HUDEP-2 (cell line): ENCODE results near the gene PRX.
A peak's percentile ranks its signal among the peaks of the same experiment; 100 is the strongest.
"Not testable (repeated sequence)": the region's sequence is repeated elsewhere in the genome, so short reads cannot be mapped to it uniquely, and the experiment has no call there.

Experiments used
- DNase-seq, 76 experiments: peaks; one replicate each; lab custom pipeline; 2025; ENCODE audit not compliant: unreplicated experiment in 76 of 76; lab: John Stamatoyannopoulos, UW

PRX gene

DNA sequence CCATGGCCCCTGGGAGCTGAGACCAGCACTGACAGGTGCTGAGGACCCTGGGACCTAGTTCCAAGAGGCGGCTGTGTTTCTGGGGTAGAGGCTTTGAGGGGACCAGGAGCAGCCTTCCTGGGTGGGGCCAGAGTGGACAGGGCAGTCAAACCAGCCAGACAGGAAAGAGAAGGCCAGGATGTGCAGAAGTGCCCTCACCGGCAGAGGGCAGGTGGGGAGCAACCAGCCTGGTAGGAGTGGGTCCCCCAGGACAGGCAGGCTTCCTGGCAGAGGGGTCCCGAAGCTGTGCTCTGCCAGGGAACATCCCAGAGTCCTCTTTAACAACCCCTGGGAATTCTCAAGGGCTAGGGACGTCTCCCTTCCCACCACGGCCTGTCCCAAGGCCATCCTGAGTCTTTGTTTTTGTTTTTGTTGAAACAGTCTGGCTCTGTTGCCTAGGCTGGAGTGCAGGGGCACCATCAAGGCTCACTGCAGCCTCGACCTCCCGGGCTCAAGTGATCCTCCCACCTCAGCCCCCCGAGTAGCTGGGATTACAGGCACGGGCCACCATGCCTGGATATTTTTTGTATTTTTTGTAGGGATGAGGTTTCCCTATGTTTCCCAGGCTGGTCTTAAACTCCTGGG, 20.2 kb downstream of the PRX start:
- DNase-seq: no peak

DNA sequence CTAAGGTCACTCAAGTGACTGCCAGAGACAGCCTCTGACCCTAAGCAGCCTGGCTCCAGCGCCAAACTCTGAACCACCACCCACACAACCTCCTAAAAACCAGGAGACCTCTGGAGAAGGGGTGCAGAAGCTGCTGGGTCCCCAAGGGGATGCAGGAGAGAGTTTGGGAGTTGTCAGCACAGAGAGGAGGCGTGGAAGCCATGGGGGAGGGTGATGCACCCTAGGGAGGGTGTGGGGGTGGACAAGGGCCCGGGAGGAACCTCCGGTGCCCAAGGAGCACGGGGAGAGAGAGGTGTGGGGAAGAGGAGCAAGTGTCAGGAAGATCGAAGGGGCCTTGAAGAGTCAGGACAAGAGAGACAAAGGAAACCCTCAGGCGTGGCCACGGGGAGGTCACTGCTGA, 21.1 kb downstream of the PRX start:
- no peak for DNase-seq

DNA sequence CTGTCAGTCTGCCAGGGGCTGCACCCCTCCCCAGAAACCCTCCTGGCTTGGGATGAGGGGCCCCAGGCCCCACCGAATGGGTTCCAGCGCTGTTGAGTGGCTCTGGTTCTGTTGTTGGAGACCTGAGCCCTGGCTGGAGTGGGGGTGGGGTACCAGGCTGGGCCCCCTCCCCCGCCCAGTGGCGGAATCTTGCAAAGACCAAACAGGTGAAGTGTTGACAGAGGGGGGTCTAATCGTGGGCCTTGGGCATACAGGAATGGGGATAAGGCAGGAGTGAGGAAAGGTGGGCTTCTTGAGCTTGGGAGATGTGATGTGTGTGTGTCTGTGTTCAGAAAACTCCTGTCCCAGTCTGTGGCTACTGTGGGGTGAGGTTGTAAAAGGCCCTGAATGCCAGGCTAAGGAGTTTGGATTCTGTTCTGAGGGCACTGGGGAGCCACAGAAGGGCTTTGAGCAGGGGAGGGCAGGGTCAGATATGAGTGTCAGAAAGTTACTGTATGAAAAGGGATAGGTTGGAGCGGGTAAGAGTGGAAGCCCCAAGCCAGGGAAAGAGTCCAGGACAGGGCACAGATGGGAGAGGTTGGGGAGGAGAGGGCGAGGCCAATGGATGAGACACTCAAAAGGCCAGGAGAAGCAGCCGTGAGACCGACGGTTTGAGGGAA, 23.0 kb downstream of the PRX start, which contains the start of gene HIPK4:
Gene HIPK4, minus strand, starts transcription at position 98 of the 659 bp plus-strand sequence. CDS start 279 bp downstream, outside the sequence.
- DNase-seq: no peak

DNA sequence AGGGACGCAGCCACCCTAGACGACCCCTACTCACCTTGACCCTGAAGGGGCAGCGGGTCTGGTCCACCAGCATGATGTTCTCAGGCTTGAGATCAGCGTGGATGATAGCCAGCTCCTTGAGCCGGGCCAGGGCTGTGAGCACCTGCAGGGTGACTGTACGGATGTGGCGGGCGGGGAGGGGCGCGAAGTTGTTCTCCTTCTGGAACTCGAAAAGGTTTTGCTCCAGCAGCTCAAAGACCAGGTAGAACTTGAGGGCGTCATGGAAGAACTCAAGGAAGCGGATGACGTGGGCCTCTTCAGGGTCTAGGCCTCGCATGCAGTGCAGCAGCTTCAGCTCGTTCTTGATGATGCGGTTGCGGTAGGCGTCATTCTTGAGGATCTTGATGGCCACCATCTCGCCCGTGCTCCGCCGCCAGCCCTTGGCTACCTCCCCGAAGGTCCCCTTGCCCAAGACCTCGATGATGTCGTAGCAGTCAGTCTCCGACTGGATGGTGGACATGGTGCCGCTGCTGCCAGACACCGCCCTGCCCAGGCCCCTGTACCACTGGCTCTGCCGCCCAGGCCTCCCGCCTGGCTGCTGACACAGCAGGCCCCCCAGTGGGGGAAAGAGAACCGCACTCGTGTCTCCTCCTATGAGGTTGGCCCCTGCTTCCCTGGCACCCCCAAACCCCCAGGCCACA, 23.6 kb downstream of the PRX start:
- no peak for DNase-seq

DNA sequence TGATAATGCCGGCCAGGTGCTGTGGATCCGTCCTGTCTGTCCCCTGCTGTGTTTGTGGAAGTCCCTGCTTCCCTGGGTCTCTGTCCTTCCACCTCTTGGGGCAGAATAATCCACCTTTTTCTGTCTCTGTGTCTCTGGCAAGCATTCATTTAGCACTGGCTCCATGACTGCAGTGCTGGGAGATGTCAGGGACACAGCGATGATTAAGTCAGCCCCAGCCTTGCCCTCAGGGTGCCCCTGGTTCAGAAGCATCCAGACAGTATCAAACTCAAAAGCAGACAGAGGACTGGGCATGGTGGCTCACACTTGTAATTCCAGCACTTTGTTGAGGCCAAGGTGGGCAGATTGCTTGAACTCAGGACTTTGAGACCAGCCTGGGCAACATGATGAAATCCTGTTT, 24.7 kb downstream of the PRX start:
- no peak for DNase-seq

DNA sequence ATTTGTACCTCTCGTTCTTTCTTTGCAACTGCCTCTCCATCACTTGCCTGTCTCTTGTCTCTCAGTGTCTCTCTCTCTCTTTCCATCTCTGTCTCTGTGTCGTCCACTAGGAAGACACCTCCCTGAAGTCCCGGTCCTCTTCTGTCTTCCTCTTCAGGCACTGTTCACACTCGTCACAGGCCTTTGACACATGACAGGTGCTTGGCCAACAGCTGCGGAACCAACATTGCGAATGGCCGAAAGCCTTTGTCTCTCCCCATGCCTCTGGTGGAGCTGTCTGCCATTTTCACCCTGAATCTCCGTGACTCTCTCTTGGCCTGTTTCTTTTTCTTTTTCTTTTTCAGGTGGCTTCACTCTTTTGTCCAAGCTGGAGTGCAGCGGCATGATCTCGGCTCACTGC, 26.0 kb downstream of the PRX start:
- DNase-seq: no peak

DNA sequence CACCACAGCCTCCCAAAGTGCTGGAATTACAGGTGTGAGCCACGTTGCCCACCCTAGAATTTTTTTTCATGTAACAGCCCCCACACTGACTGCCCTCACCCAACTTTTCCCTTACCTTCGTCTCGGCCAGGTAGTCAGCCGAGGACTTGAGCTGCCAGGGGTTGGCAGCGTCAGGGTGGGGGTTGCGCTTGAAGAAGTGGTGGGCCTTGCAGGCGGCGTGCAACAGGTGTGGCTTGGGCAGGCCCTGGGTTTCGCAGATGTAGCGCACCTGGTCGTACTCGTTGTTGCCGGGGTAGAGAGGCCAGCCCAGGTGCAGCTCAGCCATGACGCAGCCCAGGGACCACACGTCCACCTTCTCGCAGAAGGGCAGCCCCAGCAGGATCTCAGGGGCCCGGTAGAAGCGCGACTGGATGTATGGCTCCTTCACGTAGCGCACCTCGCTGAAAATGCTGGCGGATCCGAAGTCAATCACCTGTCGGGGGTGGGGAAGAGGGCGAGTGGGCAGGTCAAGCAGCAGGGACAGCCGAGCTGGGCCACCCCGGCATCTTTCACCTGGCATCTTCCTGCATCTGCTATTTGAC, 29.4 kb downstream of the PRX start:
- DNase-seq: no peak

DNA sequence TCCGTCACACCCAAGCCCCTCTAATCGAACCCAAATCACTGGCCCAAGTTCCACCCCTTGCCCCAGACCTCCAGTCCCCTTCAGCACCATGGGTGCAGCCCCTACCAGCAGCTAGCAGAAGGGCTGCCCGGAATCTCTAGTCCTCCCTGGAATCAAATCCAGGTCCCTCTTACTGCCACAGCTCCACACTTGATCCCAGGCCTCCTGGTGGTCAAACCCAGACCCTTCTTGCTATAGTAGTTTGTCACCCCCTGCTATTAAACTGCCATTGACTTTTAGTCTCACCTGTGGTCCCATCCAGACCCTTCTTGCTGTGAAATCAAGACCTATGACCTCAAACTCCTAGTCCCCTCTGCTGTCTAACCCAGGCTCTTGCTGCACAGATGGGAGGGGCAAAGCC, 31.9 kb downstream of the PRX start:
- no peak for DNase-seq

DNA sequence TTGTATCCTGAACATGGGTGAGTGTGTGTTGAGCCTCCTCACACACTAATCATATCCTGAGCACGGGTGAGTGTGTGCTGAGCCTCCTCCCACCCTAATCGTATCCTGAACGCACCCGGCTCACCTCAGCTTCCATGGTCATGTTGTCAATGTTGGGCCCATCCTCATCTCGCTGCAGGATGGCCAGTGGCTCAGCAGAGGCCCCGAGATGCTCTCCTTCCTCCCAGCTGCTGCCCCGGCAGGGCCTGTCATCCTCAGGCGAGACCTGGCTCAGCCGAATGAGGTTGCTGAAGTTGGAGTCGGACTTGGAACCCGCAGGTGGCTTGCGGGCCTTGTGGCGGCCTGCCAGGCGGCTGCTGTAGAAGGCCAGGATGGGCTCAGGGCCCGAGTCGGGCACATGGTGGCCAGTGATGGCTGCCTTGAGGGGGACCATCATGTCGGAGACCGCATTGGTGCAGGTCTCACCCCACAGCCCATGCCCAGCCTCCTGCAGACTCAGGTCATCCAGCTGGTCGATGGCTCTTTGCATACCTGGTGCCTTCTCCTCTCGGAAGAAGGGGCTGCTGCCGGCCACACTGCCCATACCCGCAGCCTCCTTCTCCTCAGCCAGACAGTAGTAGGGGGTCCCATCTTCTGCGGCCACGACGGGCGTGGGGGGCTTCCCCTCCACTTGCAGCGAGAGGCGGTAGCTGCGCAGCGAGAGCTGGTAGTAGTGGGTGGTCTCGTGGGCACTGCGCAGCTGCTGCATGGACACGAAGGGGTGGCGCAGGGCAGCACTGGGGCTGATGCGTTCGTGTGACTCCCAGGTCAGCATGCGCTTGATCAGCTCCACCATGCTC, 32.8 kb downstream of the PRX start:
- no peak for DNase-seq

DNA sequence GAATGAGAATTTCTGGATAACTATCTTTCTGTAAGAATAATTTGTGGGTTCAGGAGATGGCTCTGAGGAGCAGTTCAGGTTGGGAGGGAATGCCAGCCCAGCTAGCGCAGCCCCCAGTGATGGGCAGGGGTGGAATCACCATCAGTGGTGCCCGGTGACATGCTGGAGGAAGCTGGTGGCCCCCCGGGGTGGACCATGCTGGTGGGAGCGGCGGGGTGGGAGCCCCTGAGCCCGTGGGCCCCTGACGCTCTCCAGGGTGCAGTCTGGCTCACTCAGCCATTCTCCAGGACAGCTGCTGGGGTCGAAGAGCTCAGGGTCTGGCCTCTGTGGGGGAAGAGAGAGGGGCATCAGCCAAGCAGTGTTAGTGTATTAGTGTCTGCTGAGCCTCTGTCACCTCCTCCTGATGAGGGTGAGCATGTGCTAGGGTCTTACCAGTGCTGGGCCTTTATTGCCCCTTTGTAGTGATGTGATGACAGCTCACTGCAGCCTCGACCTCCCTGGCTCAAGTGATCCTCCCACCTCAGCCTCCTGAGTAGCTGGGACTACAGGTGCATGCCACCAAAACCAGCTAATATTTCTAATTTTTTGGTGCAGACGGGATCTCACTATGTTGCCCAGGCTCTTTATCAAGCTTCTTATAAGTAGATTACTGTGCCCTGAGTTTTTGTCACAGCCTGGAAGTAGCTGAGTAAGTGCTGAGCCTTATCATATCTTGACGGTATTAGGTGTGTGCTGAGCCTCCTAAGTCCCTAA, 33.6 kb downstream of the PRX start:
- DNase-seq: no peak

DNA sequence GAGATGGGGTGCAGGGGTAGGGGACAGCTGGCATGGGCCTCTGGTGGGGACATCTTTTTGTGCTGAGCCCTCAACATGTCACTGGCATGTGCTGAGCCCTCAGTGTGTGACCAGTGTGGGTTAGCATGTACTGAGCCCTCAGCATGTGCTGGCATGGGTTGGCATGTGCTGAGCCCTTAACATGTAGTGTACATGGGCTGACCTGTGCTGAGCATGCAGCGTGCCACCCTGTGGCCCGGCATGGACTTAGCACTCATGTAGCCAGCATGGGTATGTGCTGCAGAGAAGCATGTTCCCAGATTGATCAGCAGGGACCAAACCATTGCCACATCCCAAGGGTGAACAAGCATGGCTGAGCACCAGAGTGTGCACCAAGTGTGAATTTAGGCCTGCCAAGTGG, 34.7 kb downstream of the PRX start:
- DNase-seq: peak in 2 of 76 experiments; percentile 11 to 13

DNA sequence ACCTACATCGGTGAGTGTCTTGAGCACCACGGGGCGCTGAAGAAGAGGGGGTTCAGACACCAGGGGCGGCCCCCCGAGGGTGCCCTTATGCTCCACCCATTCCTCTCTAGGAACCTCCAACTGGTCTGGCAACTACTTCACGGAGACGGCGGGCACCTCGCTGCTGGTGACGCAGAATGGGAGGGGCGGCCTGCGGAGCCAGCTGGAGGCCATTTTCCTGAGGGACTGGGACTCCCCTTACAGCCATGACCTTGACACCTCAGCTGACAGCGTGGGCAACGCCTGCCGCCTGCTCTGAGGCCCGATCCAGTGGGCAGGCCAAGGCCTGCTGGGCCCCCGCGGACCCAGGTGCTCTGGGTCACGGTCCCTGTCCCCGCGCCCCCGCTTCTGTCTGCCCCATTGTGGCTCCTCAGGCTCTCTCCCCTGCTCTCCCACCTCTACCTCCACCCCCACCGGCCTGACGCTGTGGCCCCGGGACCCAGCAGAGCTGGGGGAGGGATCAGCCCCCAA, 35.2 kb downstream of the PRX start:
- no peak for DNase-seq

DNA sequence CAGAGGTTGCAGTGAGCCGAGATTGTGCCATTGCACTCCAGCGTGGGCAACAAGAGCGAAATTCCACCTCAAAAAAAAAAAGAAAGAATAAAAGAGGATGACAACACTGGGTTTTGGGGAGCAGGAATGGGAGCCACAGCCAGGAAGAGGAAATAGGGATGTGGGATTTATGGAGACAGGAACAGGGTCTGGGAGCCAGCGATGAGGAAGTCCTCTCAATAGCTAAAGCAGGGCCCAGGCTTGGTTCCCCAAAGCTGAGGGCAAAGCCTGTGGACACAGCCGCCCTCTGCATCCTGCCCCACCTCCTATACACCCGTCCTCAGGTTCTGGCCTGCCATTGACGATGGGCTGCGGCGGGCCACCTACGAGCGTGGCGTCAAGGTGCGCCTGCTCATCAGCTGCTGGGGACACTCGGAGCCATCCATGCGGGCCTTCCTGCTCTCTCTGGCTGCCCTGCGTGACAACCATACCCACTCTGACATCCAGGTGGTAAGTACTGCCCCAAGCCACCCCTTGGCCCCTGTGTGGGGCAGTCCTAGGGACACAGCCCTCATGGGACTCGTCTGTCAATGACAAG, 36.8 kb downstream of the PRX start:
- DNase-seq: no peak

DNA sequence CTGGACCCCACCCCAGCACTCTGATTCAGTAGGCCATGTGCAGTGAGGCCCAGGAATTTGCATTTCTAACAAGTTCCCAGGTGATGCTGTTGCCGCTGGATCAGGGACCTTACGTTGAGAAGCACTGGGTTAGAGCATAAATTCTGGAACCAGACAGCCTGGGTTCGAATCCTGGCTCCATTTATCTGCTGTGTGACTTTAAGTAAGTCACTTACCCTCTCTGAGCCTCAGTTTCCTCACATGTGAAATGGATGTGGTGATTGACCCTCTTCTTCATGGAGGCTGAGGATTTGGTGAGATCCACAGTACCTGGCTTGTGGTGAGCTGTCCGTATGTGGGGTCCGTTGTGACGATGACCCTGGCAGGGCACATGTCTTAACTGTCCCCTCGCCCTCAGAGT, 39.1 kb downstream of the PRX start:
- DNase-seq: no peak

DNA sequence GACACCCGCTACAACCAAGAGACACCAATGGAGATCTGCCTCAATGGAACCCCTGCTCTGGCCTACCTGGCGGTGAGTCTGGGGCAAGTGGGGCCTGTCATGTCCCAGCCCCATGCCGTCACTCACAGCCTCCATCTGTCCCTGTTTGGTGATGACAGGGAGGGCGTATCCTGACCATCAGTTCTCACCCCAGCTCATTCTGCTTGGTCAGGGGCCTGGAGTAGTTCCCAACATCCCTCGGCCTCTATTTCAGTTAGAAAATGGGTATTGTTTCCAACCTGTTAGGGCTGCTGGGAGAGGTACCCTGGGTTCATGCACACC, 41.4 kb downstream of the PRX start:
- DNase-seq: no peak

DNA sequence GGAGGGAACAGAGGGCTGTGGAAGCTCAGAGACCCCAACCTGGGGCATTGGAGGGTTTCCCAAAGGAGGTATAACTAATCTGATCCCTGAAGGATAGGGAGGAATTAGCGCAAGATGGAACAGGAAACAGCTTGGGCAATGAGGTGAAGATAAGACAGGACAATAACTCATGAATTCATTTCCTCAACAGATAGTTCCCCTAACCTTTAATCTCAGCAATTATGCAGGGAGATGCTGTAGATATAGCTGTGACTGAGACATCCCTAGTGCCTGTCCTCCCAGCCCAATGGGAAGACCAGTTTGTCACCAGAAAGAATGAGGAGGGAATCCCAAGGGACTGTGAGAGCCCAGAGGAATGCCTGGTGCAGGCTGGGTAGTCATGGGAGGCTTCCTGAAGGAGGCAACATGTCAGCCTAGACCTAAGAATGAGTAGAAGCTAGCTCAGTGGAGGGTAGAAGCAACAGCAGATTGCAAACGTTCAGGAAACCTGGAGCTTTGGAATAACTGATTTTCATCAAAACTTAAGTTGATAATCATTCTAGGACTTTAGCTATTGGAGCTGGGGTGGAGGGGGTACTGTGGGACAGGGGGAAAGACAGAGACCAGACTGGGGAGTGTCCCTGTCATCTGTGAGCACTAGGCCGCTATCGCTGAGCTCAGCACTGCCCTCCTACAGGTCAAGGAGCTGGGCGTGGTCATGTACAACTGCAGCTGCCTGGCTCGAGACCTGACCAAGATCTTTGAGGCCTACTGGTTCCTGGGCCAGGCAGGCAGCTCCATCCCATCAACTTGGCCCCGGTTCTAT, 42.0 kb downstream of the PRX start:
- DNase-seq: peak in 63 of 76 experiments; percentile 18 to 94 (median 66)

DNA sequence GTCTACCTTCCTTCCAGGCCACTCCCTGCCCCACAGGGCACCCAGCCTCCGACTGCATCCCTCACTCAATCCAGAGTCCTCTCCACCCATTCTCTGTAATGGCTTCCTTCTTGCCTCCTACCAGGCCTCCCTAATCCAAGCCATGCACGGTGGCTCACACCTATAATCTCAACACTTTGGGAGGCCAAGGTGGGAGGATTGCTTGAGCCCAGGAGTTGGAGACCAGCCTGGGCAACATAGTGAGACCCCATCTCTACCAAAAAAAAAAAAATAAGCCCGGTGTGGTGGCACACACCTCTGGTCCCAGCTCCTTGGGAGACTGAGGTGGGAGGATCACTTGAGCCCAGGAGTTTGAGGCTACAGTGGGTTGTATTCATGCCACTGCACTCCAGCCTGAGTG, 42.9 kb downstream of the PRX start:
- DNase-seq: not testable (repeated sequence)

DNA sequence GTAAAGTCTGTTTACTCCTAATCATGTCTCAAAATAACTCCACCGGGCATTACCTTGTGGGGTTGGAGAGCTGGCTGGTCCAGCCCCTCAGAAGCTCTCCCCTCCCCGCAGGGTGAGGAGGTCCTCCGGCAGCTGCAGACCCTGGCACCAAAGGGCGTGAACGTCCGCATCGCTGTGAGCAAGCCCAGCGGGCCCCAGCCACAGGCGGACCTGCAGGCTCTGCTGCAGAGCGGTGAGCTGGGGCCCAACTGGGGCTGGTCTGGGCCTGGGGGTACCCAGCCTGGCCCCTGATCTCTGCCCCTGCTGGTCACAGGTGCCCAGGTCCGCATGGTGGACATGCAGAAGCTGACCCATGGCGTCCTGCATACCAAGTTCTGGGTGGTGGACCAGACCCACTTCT, 43.4 kb downstream of the PRX start:
- DNase-seq: no peak
